Right ventricle myocardium inferior (tissue), 1 donor: Measurements from ENCODE around the gene KLF1. TPM values are rescaled to one million over a fixed set of nuclear protein-coding genes. Genes with fewer than 3 reads are reported as not detected.
"Not testable (repeated sequence)": the region's sequence is repeated elsewhere in the genome, so short reads cannot be mapped to it uniquely, and the experiment has no call there.

Source experiments
- ATAC-seq: fragments of 200-7000 bp; cut with Tn5 transposase; one replicate; pipeline ENCODE4 v1.9.1; 2020; ENCODE audit warnings: mild to moderate bottlenecking, moderate library complexity
- DNase-seq: peaks from one replicate; pipeline ENCODE4 v3.0.0; 2021; ENCODE audit errors: missing footprints
- intact Hi-C: fragments of 100-400 bp; cut with DNase I; formaldehyde crosslinking; loops from one replicate; pipeline ENCODE4 v1.11.0; 2022
- long read RNA-seq: library from polyadenylated mRNA; unstranded; transcript quantifications from one replicate; pipeline ENCODE4 v2.0.0, GENCODE V29; 2021
- total RNA-seq: library from RNA; stranded (reverse); fragmentation: NEBNext Ultra II Directional; extraction: Animal tissue kit (Norgen Biotek cat#: 25700); gene quantifications from one replicate; pipeline ENCODE4 v1.2.1, GENCODE V29; 2021
- donor health status: DM: no; HTN: yes; CAD: no; lungs with severe emphysema.

The KLF1 gene
- not detected for total RNA-seq
- long read RNA-seq = 0 reads

- intact Hi-C loops = loop anchor here (5.0 kb wide), 1 partner anchor 80 kb away; the partner anchor contains the start of gene DAND5
- ATAC-seq = no peak
- no peak for DNase-seq
These were observed at the start of gene KLF1 for GRCh38 chr19:12886969-12887747. Gene KLF1 (minus strand): TSS chr19:12887201. CDS start chr19:12887140, 61 bp downstream.

GRCh38 chr19:12936582-12936981, 49.6 kb upstream of the KLF1 start:
- DNase-seq = no peak
- no peak for ATAC-seq
- intact Hi-C loops = no loop called here

- ATAC-seq = no peak
- intact Hi-C loops = no loop called here
- no peak for DNase-seq
These were observed 48.1 kb upstream of the KLF1 start for GRCh38 chr19:12935071-12935470.

- DNase-seq (peak; percentile 94), ATAC-seq (peak; percentile 83)
- intact Hi-C loops = no loop called here
These were observed 46.5 kb upstream of the KLF1 start, which contains the start of gene FARSA for GRCh38 chr19:12933287-12934072. Gene FARSA (minus strand): TSS chr19:12933711. CDS start chr19:12933696, 15 bp downstream.

- ATAC-seq (no peak), DNase-seq (no peak)
- intact Hi-C loops = no loop called here
These were observed 45.6 kb upstream of the KLF1 start for GRCh38 chr19:12932392-12933286.

GRCh38 chr19:12930002-12930645, 43.1 kb upstream of the KLF1 start:
- ATAC-seq = no peak
- intact Hi-C loops = no loop called here
- no peak for DNase-seq

GRCh38 chr19:12924621-12925310, 37.8 kb upstream of the KLF1 start:
- ATAC-seq (no peak), DNase-seq (no peak)
- intact Hi-C loops = no loop called here

GRCh38 chr19:12922959-12923358, 36.0 kb upstream of the KLF1 start:
- intact Hi-C loops = no loop called here

GRCh38 chr19:12921047-12921446, 34.0 kb upstream of the KLF1 start:
- no peak for ATAC-seq
- DNase-seq = no peak
- intact Hi-C loops = no loop called here

More at GRCh38 chr19:12922959-12923358, 36.0 kb upstream of the KLF1 start:
- ATAC-seq = no peak
- DNase-seq = no peak

- ATAC-seq (no peak), DNase-seq (no peak)
- intact Hi-C loops = loop anchor here (2.0 kb wide), 1 partner anchor 27 kb away; the partner anchor contains the start of gene GCDH
These were observed 31.3 kb upstream of the KLF1 start for GRCh38 chr19:12918253-12918652.

- intact Hi-C loops, DNase-seq, ATAC-seq: not testable (repeated sequence)
These were observed 28.9 kb upstream of the KLF1 start for GRCh38 chr19:12915860-12916259.

GRCh38 chr19:12913851-12914690, 27.1 kb upstream of the KLF1 start:
- DNase-seq = no peak
- intact Hi-C loops = no loop called here
- no peak for ATAC-seq

GRCh38 chr19:12913011-12913561, 26.1 kb upstream of the KLF1 start:
- peak; percentile 84 for ATAC-seq
- intact Hi-C loops = no loop called here
- peak; percentile 81 for DNase-seq

GRCh38 chr19:12912571-12912970, 25.6 kb upstream of the KLF1 start:
- intact Hi-C loops = no loop called here
- ATAC-seq = no peak

GRCh38 chr19:12907166-12907565, 20.2 kb upstream of the KLF1 start:
- no peak for DNase-seq
- intact Hi-C loops = no loop called here
- no peak for ATAC-seq

More at GRCh38 chr19:12912571-12912970, 25.6 kb upstream of the KLF1 start:
- no peak for DNase-seq

- intact Hi-C loops = no loop called here
- DNase-seq (no peak), ATAC-seq (no peak)
These were observed 13.0 kb upstream of the KLF1 start for GRCh38 chr19:12899891-12900518.
